ENCODE results near the gene EHD1. TPM values are rescaled to one million over a fixed set of nuclear protein-coding genes. Genes with fewer than 3 reads are reported as not detected.

EHD1 gene
- total RNA-seq, 1 donor from 2014 or later: 86.0 TPM

DNA sequence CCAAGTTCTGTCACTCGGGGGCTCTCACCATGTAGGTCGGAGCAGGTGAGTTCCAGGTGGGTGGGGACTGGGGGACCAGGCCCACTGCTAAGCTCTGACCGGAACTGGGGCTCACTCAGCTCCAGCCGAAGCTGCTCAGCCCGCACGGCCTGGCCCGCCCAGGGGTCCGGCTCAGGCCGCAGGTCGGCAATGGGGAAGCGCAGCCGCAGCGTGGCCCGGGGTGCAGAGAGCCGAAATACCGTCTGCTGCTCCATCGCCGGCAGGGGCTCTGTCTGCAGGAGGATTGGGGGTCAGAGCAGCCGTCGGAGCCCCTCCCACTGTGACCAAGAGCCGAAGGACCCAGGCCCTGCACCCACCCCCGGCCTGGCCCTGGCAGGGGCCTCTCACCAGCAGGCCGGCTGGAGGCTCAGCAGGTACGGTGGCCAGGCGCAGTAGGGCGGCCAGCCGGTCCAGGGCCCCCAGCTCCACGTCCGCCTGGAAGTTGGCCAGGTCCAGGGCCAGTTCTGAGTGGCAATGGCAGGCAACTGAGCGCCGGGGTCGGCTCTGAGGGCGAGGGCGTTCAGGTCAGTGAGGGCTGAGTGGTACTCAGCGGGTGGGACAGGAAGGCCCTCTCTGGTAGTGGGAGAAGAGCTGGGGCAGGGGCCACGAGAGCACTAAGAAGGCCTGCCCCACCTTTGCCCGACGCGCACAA, 31.4 kb upstream of the EHD1 start:
- no peak for DNase-seq

DNA sequence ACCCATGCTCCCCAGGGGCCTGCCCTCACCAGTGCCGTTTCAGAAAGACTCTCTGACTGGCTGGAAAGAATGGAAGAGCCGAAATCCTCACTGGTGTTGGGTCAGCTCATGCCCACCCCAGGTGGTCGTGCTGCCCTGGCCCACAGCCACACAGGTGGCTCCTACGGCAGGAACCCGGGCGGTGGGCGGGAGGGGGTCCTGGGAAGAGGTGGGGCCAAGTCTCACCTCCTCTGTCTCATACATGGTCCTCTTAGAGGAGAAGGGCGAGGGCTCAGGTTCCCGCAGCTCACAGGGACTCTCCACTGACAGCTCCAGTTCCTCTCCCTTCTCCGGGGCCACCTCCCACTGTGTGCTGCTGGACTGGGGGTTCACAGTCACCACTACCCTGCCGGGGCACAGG, 30.3 kb upstream of the EHD1 start:
- DNase-seq: no peak

- DNase-seq: no peak
These were observed 27.9 kb upstream of the EHD1 start for GRCh38 chr11:64906314-64906635.

DNA sequence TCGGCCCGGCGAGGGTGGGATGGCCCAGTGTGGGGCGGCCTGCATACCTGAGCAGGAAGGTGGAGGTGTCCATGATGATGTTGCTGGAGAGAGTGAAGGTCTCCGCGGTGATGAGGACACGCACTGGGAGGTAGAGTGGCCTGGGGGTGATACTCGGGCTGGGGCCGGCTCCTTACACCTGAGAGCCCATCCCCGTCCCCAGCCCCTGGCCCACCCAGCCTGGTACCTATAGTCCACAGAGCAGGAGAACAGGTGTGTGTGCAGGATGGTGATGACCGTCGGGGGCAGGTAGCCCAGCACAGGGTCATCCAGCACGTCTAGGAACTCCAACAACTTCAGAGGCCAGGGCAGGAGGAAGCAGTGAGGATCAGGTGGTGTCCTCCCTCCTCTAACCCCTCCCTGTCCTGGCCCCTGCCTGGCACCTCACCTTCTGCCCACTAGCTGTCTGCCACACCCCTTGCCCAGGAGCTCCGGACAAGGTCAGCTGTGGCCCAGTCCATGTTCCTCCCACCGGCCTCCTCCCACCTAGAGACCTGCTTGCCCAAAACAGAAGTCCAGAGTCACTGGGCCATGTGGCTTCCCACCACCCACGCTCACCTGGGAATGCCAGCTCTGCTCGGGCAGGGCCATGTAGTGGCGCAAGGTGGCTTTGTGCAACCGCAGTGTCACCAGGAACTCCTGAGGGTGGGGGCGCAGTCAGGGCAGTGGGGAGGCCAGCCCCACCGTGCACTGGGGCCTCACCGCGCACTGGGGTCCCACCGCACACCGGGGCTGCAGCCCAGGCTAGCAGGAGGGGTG, 27.3 kb upstream of the EHD1 start:
- no peak for DNase-seq

DNA sequence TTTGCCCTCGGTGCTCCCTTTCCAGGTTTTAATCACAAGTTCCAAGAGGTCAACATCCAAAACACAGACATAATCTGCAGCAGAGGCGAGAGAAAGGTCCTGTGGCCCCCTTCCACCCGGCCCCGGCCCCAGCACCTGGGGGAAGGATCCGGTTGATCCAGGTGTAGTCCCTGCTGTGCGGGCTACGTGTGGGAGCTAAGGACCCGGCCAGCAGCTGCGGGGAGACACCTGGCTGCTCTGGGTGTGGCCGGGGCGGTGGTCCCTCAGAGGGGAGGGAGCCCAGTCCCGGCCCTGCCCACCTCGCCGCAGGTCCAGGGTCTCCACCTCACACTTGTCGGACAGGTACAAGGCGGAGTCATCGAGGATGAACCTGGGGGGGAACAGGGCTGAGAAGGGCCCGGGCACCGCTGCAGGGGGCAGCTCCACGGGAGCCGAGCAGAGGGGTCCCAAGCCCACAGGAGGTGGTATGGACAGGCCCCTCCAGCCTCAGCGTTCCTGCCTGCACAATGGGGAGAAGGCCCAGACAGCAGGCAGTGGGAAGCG, 24.9 kb upstream of the EHD1 start:
- no peak for DNase-seq

GRCh38 chr11:64902102-64902900, 23.9 kb upstream of the EHD1 start:
- no peak for DNase-seq

DNA sequence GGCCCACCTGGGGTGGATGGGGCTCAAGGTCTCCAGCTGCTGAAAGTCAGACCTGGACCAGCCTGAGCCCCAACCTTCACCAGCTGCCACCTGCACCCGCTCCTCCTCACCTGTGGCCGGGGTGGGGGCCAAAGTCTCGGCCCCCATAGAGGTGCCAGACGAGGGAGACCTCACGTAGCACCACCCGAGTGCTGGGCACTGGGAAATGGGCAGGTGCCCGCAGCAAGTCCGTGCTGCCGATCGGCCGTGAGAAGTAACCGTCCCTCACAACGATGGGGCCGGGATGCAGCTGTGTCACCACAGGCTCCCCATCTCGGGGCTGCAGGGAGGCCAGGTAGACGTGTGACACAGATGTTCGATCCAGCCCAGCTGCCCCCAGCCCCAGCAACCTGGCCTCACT, 22.4 kb upstream of the EHD1 start:
- no peak for DNase-seq

DNA sequence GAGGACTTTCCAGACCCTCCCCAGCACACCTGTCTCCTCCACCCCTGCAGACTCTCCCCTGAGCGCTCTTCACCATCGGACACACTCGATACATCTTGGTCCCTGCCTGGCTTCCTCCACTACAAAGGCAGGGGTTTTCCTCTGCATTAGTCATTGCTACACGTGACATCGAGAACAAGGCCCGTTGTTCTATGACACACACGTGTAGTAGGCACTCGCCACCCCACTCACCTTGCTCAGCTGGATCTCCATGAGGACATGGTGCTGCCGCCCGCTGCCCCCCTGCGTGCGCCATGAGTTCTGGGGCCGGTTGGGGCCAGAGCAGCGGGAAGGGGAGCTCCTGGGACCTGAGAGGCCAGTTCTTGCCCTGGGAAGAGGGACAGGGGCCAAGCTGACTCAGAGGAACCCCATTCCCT, 21.9 kb upstream of the EHD1 start:
- DNase-seq: no peak

DNA sequence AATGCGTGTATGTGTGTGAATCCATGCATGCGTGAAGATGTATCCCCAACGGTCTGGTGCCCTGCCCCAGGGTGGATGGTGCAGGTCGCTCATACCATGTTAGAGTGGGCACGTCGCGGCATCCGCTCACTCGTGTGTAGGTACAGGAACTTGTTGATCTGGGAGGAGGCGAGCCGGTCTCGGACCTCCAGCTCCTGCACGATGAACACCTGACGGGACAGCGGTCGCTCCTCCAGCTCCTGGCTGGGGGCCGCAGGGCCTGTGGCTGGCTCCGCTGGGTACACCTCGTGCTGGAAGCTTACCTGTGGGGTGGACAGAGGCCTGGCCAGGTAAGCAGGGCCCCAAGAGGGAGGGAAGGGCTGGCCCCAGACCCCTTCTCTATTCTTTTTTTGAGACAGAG, 20.1 kb upstream of the EHD1 start:
- no peak for DNase-seq

DNA sequence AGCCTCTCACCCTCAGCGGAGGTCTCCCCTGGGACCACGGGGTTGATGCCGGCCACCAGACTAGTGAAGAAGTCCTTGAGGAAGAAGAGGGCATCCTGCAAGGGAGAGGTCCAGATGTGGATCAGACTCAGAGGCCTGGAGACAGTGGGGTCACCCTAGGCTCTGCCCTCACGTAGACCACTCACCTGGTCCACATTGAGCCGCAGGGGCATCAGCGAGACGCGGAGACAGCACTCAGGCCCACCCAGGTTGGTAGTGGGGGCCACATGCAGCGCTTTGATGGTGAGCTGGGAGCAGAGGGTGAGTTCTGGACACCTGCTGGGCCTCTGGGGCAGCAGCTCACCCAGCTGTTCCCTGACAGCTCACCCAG, 19.6 kb upstream of the EHD1 start:
- no peak for DNase-seq

DNA sequence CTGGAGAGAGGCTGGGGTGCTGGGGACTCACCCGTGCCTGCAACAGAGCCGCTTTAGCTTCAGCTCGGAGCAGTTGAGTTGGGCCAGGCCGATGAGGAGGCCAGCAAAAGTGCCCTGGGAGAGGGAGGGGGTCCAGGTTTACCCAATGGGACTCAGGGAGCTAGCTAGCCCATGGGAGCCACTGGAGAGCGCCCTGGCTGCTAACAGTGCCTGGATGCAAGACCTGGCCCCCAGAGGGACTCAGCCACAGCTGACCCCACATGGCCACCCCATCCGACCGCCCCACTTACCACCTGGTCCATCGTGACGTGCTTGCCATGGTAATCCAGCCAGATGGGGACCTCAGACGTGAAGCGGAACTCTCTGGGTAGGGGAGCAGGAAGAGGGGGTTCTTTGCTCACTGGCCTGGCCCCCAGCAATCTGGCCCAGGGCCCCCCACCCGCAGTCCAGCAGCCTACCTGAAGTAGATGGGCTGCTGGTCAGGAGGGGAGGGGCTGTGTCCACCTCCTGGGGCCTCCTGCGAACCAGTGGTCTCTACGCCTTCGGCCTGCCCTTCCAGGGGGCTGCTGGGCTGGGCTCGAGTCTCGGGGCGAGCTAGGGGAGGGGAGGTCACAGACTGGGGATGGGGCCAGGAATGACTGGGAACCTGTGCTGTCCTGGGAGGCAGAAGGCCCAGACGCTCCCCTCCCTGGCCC, 19.1 kb upstream of the EHD1 start:
- DNase-seq: no peak

DNA sequence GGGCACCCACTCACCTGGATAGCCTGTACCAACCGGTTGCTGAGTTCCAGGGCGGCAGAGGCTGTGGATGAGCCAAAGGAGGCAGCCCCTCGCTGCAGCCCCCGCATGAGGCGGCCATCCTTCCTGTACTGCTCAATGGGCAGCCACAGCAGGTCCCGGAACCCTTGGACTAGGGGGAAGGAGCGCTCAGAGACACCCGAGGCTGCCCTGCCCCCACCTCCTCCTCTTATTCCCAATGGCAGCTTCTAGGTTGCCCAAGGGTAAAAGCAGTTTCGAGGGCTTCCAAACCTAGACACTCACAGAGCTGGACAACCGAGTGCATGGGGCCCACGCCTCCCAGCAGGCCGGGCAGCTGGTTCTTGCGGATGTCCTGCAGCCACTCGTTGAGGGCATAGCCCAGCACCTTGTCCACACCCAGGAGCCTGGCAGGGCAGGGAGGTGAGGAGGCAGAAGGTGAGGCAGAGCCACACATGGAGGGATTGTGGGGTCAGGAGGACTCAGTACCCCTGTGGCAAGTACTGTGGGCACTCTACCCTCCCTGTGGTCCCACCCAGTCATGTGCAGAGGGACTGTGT, 18.1 kb upstream of the EHD1 start:
- DNase-seq: no peak

GRCh38 chr11:64894812-64895452, 16.5 kb upstream of the EHD1 start:
- no peak for DNase-seq

DNA sequence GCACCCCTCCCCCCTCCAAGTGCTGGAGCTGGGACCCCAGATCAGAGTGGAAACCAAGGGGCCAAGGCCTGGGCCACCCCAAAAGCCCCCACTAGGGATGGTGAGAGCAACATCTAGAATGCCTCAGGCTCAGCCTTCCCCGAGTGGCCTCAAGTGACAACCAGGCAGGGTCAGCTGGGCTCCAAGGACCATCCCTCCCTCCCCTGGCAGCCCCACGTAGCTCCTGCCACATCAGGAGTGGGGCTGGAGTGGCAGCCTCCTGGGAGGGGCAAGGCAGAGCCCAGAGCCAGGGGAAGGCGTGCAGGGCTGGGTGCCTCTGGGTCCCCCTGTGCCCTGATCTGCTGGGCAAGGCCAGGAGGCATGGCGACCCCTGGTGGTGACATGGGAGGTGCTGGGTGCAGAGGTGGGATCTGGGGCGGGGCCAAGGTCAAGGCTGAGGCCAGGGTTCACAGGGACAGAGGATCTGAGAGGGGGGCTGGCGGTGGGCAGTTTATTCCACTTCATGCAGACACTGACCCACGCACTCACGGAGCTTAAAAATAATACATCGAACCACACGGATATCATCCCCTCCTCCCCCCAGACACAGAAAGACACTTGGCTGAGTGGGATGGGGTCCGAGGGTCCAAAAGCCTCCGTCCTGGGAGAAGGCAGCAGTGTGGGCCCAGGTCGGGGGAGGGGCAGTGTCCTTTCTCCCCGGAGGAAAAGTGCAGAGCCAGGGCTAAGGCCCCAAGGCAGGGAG, 15.8 kb upstream of the EHD1 start:
- peak; percentile 83 for DNase-seq

- DNase-seq: no peak
These were observed 15.0 kb upstream of the EHD1 start for GRCh38 chr11:64893194-64894069.

DNA sequence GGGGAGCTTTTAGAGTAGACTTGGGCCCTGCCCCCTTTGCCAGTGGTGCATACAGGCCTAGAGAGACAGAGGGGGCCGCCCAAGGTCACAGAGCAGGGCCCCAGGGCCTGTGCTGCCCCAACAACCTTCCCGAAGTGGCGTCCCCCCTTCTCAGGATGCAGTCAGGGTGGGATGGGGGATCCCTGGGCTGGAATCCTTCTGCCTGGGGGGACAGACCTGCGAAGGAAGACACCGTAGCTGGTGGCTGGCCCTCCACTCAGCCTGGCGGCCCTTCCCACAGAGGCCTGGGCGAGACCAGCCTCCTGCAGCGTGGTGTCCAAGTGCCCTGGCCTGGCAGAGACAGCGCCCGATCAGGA, 14.4 kb upstream of the EHD1 start:
- DNase-seq: no peak

GRCh38 chr11:64892411-64892831, 14.0 kb upstream of the EHD1 start:
- no peak for DNase-seq

DNA sequence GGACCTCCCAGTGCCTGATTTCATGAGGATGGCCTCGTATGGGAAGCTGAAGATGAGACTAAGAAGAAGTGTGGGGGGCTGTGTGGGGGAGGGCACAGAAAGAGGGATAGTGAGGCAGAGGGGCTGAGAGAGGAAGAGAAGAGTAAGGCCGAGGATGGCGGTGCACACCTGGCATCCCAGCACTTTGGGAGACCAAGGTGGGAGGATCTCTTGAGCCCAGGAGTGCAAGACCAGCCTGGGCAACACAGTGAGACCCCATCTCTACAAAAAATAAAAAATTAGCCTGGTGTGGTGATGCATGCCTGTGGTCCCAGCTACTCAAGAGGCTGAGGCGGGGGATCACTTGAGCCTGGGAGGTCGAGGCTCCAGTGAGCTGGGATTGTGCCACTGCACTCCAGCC, 13.5 kb upstream of the EHD1 start:
- DNase-seq: no peak

DNA sequence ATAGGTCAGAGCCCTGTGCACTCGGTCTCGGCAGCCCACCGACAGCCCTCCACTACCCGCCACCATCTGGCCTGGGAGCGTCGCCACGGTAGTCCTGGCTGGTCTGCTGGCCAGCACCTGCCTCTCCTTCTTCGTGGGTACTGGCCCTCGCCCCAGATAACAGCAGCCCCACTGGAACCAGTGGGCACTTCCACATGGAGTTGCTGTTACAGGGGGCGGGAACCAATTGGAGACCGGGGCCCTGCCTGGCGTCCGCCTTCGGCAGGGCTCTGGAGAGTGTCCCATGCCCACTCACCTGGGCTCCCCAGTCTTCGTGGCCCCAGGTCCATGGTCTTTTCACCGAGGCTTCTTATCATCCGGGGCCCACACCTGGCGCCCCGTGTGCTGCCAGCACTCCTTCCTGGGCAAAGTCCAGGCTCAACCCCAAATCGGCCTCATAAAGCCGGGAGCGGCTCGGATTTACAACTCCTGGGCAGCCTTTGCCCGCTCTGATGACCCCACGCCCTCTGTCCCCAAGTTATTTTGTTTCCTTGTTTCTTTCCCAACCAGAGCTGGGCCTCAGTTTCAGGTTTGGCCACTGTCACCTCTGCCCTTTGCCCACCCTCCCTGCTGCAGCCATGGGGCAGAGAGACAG, 12.9 kb upstream of the EHD1 start:
- no peak for DNase-seq

Measured in tongue (tissue), 2 donors.